Endodermal cell (in vitro differentiated cells): Measurements from ENCODE around the gene GORAB. TPM values are rescaled to one million over a fixed set of nuclear protein-coding genes. Genes with fewer than 3 reads are reported as not detected.

Experiments used
- DNase-seq: peaks from one replicate; pipeline ENCODE4 v3.0.0-alpha.2; 2017
- H3K27ac ChIP-seq: 2 replicates; pipeline ENCODE4 v1.5.1; 2013; ENCODE audit warnings: mild to moderate bottlenecking, low read depth, low read length, moderate library complexity
- H3K27me3 ChIP-seq: 2 replicates; pipeline ENCODE4 v1.6.1; 2013; ENCODE audit warnings: mild to moderate bottlenecking, low read length, moderate library complexity; ENCODE audit not compliant: insufficient read depth, control insufficient read depth, poor library complexity, severe bottlenecking
- H3K36me3 ChIP-seq: 2 replicates; pipeline ENCODE4 v1.7.0; 2013; ENCODE audit warnings: mild to moderate bottlenecking, low read length, moderate library complexity; ENCODE audit not compliant: control insufficient read depth, insufficient read depth
- H3K4me1 ChIP-seq: one replicate; pipeline ENCODE4 v1.7.0; 2013; ENCODE audit warnings: low read length; ENCODE audit not compliant: control insufficient read depth, insufficient read depth
- H3K4me3 ChIP-seq: 2 replicates; pipeline ENCODE4 v1.5.1; 2013; ENCODE audit warnings: mild to moderate bottlenecking, low read length, moderate library complexity
- H3K9ac ChIP-seq: 2 replicates; pipeline ENCODE4 v1.6.1; 2013; ENCODE audit warnings: mild to moderate bottlenecking, low read length, moderate library complexity; ENCODE audit not compliant: poor library complexity, severe bottlenecking; ENCODE audit errors: extremely low read depth
- H3K9me3 ChIP-seq: 2 replicates; pipeline ENCODE4 v1.6.1; 2013; ENCODE audit warnings: mild to moderate bottlenecking, low read length, moderate library complexity; ENCODE audit not compliant: control insufficient read depth
- H3K27ac Mint-ChIP-seq: 2 replicates; pipeline ENCODE4 v1.8.0; 2020; ENCODE audit warnings: mixed read lengths
- H3K27me3 Mint-ChIP-seq: 2 replicates; pipeline ENCODE4 v1.8.0; 2021; ENCODE audit warnings: mild to moderate bottlenecking, mixed read lengths; ENCODE audit not compliant: insufficient read depth
- H3K36me3 Mint-ChIP-seq: 2 replicates; pipeline ENCODE4 v1.8.0; 2020; ENCODE audit warnings: low read depth, mixed read lengths
- H3K4me1 Mint-ChIP-seq: 2 replicates; pipeline ENCODE4 v1.8.0; 2020; ENCODE audit warnings: mixed read lengths
- H3K4me3 Mint-ChIP-seq: 2 replicates; pipeline ENCODE4 v1.8.0; 2020; ENCODE audit warnings: mild to moderate bottlenecking, moderate library complexity, mixed read lengths
- H3K9me3 Mint-ChIP-seq: 2 replicates; pipeline ENCODE4 v1.8.0; 2020; ENCODE audit warnings: mild to moderate bottlenecking, mixed read lengths
- CTCF ChIP-seq: fragments of 200-600 bp; sonication (generic); conservative IDR thresholded peaks from 2 replicates; pipeline ENCODE4 v1.5.0; 2021; ENCODE audit warnings: antibody characterized with exemption, mild to moderate bottlenecking
- WGBS, 2 experiments: methylation state at CpG; one replicate each; pipeline versions ENCODE4 v1.1.5 to v1.1.7; 2013; ENCODE audit warnings: missing lambda C conversion rate in 2 of 2, mixed read lengths in 1 of 2; ENCODE audit not compliant: insufficient coverage in 1 of 2, insufficient read length in 1 of 2; 5-methylcytosine and 5-hydroxymethylcytosine counted together
- total RNA-seq, 2 donors: library from RNA; stranded (reverse); fragmentation: NEBNext Ultra II Directional in 1 of 2; extraction: Animal tissue kit (Norgen Biotek cat#: 25700) in 1 of 2; gene quantifications; 2 replicates in 1 of 2; 3 replicates in 1 of 2; pipeline ENCODE4 v1.2.1, GENCODE V29; 2021

Gene GORAB
- total RNA-seq, 2 donors from 2014 or later = 10.0 to 15.9 TPM

- Mint-ChIP-seq H3K9me3 (no peaks in the 10 kb centered on the region), H3K27me3 (no peaks in the 10 kb centered on the region), H3K27ac (no peak overlapping the region), H3K4me1 (peaks cover 4% of the 10 kb centered on the region), H3K4me3 (no peak overlapping the region), H3K36me3 (peaks cover 27% of the 10 kb centered on the region)
- no peaks in the 10 kb centered on the region for H3K9me3 ChIP-seq
- 90% methylated on average over 2 of the region's 2 CpGs for WGBS, 2 experiments
- H3K27ac ChIP-seq = no peak overlapping the region
- DNase-seq = no peak
- H3K36me3 ChIP-seq = peaks cover 14% of the 10 kb centered on the region
- no peak overlapping the region for H3K4me3 ChIP-seq
- no peak for TF ChIP-seq CTCF
- H3K4me1 ChIP-seq = no peaks in the 10 kb centered on the region
- no peak overlapping the region for H3K9ac ChIP-seq
- H3K27me3 ChIP-seq = no peaks in the 10 kb centered on the region
Measured at GRCh38 chr1:170535418-170535817, 3.5 kb downstream of the GORAB start.

GRCh38 chr1:170536924-170537551 is 5.1 kb downstream of the GORAB start:
- no peaks in the 10 kb centered on the region for H3K4me1 ChIP-seq
- Mint-ChIP-seq H3K27me3 (no peaks in the 10 kb centered on the region), H3K4me3 (no peak overlapping the region), H3K4me1 (peaks cover 4% of the 10 kb centered on the region), H3K27ac (peak overlapping the region; percentile 65), H3K36me3 (peaks cover 38% of the 10 kb centered on the region), H3K9me3 (no peaks in the 10 kb centered on the region)
- H3K9me3 ChIP-seq = no peaks in the 10 kb centered on the region
- no peak overlapping the region for H3K9ac ChIP-seq
- no peak for DNase-seq
- 82 to 100% methylated on average over 1 of the region's 1 CpG for WGBS, 2 experiments
- no peaks in the 10 kb centered on the region for H3K27me3 ChIP-seq
- H3K4me3 ChIP-seq = no peak overlapping the region
- no peak for TF ChIP-seq CTCF
- H3K27ac ChIP-seq = no peak overlapping the region
- H3K36me3 ChIP-seq = peaks cover 28% of the 10 kb centered on the region

GRCh38 chr1:170537798-170538503 is 6.0 kb downstream of the GORAB start:
- H3K4me1 Mint-ChIP-seq = peaks cover 4% of the 10 kb centered on the region
- H3K9ac ChIP-seq = no peak overlapping the region
- no peak for DNase-seq
- H3K9me3 Mint-ChIP-seq = no peaks in the 10 kb centered on the region
- H3K4me3 ChIP-seq = no peak overlapping the region
- H3K4me3 Mint-ChIP-seq = no peak overlapping the region
- no peaks in the 10 kb centered on the region for H3K27me3 Mint-ChIP-seq
- H3K4me1 ChIP-seq = no peaks in the 10 kb centered on the region
- H3K27ac Mint-ChIP-seq = no peak overlapping the region
- H3K27ac ChIP-seq = no peak overlapping the region
- no peak for TF ChIP-seq CTCF
- no peaks in the 10 kb centered on the region for H3K27me3 ChIP-seq
- peaks cover 36% of the 10 kb centered on the region for H3K36me3 ChIP-seq
- H3K9me3 ChIP-seq = no peaks in the 10 kb centered on the region
- peaks cover 44% of the 10 kb centered on the region for H3K36me3 Mint-ChIP-seq
